HG03520 (cell line): ENCODE results near the gene MAP1LC3A.

Experiments used
- ATAC-seq: cut with Tn5 transposase; IDR thresholded peaks from one replicate; pipeline ENCODE4 v1.9.1; 2021; ENCODE audit warnings: mild to moderate bottlenecking, moderate library complexity; ENCODE audit not compliant: unreplicated experiment

MAP1LC3A gene

DNA sequence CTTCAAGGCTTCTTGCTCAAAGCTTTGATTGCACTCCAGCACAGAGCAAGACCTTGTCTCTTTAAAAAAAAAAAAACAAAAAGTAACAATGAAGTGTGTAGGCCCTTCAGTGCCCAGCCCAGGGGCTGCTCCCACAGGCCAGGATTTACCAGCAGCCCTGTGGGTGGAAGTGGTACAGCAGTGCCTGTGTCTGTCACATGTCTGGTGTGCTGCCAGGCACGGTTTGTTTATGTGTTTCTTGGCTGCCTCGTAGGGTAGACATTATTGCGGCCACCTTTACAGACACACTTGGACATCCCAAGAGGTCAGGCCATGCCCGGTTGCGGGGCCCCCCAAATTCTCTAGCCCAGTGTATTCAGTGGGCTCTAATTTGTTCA, 29.6 kb upstream of the MAP1LC3A start:
- ATAC-seq = no peak

DNA sequence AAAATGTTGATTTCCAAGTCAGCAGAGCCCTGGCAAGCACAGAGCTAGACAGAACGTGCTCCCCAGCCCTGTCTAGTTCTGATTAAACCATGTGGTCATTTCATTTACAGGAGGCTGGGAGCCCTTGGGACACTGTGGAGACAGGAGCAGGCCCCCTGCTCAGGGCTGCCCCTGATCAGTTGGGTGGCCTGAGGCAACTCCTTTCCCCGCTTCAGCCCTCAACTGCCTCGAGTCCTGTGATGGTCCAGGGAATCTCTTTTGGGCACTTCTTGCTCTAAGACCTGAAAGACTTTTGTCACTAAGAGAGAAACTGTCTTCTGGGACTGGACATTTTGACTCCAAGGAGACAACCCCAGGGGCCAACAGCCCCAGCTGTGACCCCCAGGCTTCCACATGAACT, 28.8 kb upstream of the MAP1LC3A start:
- ATAC-seq = no peak

DNA sequence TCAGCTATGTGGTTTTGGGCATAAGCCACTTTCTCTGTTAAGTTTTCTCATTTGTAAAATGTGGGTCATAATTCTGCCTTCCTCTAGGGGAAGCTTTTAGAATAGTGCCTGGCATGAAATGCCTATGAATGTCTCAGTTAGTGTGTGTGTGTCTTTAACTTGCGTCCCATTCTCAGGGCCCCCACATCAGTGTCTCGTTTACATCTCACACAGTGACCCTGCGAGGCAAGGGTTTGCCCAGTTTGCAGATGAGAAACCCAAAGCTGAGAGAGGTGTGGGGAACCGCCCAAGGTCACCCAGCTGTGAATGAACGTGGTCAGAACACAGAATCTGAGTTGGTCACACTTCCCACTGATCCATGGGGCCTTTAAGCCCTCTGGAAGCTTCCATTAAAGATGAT, 28.2 kb upstream of the MAP1LC3A start:
- no peak for ATAC-seq

DNA sequence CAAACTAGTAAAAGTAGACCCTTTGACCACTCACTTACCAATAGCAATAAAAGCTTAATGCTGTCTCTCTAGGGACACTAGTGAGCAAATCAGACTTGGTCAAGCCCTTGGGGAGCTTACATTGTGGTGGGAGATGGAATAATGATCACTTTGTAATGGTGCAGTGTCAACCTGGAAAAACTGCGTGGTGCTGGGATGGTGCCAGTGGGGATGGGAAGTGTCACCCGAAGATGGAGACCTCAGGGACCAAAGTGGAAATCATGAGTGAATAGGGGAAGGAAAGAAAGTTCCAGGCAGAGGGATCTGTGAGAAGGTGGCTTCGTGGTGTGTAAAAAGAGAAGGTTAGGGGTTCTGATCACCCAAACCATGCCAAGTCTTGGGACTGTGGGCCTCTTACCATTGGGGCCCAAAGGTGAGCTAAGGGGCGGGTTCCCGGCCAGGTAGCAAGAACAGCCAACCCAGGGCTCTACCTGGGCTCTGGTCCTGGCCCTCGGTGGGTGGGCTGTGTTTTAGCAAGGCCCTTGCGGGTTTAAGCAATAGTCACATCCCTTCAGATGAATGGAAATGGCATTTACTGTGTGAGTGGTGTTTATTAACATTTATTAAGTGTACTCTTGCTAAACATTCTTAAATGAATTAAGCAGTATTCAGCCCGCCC, 26.8 kb upstream of the MAP1LC3A start:
- no peak for ATAC-seq

DNA sequence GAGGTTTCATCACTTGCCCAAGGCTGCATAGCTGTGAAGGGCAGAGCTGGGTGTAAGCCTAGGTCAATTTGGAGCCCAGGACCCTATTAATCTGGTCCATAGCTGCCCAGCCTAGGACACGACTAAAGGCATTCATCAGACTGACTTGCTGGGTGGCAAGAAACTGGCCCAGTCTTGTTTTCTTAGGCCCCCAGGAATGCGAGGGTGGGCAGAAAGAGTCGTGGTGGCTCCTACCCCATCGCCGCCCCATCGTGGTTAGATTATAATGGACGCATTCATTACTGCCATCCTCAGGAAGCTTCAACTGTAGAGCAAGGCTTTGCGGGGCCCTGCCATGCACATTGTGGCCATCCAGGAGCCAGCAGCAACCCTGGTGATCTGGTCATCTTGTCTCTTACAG, 26.2 kb upstream of the MAP1LC3A start:
- no peak for ATAC-seq

DNA sequence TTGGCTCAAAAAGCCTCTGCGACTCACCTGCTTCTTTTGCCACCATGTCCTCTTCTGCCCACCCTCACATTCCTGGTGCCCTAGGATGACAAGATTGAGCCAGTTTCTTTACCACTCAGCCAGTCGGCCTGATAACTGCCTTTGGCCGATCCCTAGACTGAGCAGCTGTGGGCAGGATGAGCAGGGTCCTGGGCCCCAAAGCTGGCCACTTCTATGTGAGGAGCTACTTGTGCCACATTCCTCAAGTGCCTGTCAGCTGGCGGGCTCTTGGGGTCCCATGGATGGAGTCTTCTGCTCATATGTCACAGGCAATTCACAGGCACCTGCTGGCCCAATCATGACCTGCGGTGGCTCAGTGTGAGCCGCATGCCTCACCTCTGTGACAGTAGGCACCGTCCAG, 25.8 kb upstream of the MAP1LC3A start:
- no peak for ATAC-seq

DNA sequence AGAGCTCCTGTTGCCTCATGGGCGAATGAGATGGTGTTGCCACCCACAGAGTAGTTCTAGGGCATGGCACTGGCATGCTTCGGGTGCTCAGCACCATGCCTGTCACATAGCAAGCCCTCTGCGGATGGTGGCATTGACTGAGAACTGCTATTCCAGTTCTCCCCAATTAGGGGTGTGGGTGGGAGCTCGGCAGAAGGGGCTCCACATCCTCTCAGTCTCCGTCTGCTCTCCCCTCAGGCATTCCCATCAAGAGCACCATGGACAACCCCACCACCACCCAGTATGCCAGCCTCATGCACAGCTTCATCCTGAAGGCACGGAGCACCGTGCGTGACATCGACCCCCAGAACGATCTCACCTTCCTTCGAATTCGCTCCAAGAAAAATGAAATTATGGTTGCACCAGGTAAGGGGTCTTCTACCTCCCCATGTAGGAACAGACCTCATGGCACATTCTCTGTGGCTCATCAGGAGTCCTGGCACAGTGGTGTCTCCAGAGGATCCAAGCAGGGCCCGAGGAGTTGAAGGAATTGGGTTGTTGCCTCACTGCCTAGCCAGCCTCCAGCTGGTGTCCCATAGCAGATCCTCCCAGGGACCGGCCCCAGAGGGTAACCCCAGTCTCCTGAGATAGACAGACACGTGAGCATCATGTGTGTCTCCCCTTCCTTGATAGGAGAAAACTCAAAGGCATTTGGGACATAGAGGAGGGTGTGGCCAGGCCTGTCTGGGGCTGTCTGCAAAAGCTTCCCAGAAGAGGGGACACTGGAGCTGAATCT, 23.9 kb upstream of the MAP1LC3A start:
- no peak for ATAC-seq

DNA sequence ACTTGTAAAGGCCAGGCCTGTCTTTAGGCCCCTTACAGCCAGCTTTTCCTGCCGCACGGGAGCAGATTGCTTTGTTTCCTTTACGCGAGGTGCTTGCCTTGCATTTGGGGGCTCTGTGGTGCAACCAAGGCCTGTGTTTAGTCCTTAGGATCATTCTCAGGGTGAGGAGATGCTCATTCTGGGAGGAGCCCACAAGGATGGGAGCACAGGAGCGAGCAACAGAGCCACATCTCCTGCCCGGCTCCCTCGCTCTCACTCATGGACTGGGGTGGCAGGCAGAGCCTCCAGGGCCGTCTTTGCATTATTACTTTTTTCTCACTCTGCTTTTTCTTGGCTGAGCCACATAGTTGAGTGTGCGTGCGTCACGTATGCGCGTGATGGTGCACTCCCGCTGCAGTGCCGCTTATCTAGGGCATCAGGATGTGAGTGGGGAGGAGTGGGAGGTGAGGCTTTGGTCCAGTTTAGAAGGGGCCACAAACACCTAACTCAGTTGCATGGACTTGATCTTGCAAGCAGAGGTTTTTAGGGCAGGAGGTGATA, 23.1 kb upstream of the MAP1LC3A start:
- no peak for ATAC-seq

DNA sequence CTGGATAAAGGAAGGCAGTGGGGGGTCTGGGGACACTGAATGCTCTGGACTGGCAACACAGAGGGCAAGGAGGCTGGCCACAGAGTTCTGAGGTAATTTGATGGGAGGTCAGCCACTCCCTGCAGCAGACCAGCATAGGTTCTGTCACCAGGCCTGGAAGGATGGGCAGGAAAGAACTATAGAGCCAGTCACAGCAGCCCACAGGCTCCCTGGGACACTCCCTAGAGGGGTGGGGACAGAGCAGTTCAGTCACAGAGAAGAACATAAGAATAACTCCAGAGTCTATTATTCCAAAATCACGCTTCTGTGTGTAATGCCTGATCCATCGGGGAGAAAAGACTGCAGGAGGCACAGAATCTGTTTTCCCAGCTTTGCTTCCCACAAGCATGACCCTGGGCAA, 22.7 kb upstream of the MAP1LC3A start:
- no peak for ATAC-seq

DNA sequence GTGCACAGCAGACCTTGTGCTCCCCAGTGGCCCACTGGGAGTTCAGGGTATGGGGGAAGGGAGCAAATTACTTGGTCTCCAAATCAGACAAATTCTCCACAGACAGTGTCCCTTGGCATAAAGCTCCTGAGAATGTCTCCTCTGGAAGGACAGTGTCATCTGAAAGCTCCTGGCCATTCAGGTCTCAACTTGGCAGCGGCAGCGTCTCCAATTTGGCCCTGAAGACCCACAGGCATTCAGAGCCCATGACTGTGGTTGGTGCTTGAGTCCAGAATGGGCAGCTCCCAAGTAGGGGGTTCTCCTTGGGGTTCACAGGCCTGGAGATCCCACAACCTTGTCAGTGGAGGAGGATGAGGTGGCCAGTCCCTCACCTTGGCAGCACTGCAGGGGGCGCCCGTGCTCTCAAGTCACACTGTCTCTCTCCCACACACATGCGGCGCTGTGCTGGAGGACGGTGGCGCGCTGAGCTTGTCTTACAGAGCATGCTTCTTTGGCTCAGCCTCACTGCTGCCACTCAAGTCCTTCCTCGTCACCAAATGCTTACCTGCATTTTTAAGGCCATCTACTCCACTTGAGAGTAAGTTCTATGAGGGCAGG, 21.6 kb upstream of the MAP1LC3A start:
- no peak for ATAC-seq

DNA sequence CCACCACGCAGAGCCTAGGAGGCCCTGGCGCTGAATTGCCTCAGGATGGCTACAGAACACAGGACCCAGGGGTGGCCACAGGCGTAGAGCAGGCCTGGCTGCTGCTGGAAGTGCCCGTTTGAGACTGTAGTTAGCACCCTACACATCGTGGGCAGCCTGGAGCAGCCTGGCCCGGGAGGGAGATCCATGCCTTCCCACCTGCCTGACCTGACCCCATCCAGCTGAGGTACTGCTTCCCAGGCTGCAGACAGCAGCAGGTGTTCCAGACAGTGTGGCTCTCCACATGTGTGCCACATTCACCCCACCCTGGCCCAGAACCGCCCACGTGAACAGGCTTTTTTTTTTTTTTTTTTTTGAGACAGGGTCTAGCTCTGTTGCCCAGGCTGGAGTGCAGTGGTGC, 20.9 kb upstream of the MAP1LC3A start:
- ATAC-seq = no peak

DNA sequence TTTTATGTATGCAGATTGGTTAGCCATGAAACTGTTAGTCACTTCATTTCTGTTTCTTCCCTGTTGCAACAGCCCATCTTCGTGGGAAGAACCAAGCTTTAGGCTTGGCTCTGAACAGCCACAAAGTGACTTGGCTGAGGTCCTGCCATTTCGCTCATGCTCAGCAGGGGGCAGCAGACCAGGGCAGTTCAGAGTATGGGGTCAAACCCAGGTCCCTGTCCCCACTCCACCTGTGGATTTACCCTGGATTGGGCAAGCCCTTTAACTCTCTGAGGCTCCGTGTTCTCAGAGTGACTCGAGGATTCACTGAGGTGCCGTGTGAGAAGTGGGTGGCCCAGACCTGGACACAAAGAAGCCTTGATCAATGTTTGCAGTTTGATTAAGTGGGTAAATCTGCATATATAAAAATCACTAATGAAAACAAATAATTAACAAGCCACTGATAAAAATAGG, 19.8 kb upstream of the MAP1LC3A start:
- ATAC-seq = no peak

DNA sequence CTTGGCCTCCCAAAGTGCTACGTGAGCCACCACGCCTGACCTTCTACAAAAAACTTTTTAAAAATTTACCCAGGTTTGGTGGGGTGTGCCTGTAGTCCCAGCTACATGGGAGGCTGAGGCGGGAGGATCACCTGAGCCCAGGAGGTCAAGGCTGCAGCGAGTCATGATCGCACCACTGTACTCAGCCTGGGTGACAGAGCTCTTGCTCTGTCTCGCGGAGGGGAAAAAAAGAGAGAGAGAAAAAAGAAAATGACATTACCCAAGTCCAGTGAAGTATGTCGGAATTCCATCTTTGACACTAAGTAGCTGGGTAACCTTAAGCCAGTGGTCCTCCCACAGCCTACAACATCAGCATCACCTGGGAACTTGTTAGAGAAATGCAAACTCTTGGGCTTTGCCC, 18.8 kb upstream of the MAP1LC3A start:
- ATAC-seq = no peak

DNA sequence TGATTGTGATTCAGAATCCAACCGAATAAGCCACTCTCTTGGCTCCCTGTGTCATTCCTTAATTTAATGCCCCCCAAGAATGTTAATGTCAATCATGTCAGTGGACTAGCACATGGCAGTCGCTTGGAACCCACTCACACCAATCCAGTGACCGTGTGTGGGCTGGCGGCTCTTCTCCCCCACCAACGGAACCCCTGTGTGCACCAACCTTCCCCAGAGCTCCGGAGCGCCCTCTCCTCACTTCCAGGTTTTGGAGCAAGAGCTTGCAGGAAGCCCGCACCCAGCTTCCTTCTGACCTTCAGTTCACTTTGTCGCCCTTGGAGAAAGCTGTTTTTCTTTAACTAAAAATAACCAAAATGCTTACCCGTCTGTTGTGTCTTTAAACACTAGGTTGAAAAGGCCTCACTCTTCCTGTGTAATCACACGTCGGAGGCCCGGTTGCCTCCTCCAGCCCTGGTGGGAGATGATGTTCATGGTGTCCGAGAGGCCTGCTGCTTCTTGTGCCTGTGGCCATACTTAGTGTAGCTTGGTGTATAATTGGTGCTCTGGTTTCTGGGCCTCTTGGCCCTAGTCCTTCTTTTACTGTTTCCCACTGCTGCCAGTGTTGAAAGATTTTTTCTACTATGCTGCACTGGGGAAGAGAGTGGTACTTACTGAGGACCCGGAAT, 17.8 kb upstream of the MAP1LC3A start:
- no peak for ATAC-seq

DNA sequence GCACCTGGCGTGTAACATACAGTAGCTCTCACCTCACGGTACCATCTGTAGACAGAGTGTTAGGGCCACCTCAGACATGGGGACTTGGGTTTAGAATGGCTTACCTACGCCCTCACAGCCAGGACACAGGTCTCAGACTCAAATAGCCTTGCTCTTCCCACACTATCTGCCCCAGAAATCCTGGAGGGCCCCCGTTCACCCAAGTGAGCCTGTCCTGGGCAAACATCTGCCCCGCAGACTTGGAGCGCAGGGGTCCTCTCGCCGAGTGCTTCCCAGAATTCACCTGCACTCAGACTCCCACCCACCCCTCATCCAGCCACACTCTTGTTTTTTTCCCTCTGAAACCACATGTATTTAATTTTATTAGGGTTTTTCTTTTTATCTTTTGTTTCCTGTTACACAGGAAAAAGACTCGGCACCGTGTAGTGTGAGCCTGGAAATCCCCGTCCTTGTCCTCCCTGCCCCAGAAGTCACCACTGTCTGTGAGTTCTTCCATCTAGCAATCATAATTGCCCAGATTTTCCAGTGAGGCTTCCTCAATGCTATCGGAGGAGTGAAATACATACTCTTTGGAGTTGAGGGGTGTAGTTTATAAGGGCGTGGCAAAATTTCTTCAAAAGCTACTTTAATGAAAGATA, 17.1 kb upstream of the MAP1LC3A start:
- no peak for ATAC-seq

DNA sequence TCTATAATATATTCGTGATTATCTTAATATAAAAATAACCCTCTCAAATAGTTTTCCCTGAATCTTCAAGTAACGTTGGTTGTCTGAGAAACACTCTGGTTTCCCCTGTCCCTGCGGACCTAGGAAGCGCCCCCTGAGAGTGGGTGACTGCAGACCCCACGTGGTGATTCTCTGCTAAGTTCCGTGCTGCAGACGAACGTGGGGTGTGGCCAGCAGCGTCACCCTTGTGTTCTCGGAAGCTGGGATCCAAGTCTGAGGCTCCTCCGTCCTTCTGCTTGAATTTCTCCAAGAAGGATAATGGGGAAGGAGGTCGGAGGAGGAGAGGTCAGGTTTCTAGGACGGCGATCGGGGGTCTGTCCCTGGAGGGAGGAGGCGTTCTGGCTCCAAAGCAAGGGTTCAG, 16.6 kb upstream of the MAP1LC3A start:
- no peak for ATAC-seq

DNA sequence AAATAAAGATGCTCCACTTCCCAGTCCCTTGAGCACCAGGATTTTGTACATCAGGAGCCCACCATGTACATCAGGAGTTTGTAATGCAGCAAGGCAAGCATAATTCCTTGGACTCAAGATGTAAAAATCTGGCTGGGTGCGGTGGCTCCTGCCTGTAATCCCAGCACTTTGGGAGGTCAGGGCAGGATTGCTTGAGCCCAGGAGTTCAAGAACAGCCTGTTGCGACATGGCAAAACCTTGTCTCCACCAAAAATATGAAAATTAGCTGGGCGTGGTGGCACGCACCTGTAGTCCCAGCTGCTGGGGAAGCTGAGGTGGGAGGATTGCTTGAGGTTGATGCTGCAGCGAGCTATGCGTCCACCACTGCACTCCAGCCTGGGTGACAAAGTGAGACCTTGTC, 16.1 kb upstream of the MAP1LC3A start:
- no peak for ATAC-seq

DNA sequence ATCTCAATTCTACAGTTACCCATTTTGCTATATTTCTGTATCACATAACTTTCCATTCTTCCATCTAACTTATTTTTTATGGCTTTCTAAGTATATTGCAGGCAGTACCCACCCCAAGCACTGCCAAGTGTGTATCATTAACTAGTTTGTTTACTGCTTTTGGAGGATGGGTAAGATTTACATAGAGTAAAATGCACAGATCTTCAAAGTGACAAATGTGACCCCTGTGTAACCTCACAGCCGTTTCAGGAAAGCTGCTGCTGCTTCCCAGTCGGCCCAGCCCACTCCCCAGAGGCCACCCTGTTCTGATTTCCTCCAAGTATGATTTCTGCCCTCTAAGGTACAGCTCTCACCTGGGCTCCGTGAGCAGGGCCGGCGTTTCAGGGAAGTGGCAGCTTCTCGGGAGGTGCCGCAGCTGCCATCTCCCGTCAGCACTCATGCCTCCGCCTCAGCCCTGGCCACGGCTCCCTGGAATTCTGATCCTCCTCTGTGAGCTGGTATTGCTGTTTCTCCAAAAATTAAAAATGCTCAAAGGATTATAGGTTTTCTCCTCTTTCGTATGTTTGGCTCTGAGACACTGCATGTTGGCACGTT, 15.0 kb upstream of the MAP1LC3A start:
- ATAC-seq = no peak

DNA sequence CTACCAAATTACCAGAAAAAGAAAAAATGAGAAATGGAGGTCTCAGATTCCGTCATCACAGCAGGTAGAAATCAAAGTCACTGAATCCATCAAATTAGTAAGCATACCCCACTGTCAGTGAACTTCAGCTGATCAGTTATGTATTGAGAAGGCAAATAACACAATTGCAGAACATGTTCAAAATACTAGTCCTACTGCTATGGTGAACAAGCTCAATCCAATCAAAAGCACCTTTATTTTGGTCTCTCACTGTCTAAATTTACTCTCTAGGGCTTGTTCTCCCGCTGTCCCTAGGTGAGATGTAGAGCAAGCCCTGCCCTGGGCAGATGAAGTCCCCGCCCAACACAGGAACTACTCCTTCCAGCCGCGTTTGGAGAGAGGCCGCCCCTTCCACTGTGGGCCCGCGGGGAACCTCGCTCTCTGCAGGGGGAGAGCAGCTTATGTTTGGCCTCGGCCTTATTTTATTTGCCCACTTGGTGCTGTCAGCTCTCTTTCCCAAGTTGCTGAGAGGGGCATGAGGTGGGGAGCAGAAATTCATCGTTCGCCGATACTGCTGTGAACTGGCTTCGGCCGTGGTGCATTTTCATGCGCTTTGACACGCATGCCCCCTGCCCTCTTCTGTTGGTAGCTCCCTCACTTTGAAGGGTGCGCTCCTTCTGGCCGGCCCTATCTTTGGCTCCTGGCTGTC, 14.3 kb upstream of the MAP1LC3A start:
- ATAC-seq = no peak

DNA sequence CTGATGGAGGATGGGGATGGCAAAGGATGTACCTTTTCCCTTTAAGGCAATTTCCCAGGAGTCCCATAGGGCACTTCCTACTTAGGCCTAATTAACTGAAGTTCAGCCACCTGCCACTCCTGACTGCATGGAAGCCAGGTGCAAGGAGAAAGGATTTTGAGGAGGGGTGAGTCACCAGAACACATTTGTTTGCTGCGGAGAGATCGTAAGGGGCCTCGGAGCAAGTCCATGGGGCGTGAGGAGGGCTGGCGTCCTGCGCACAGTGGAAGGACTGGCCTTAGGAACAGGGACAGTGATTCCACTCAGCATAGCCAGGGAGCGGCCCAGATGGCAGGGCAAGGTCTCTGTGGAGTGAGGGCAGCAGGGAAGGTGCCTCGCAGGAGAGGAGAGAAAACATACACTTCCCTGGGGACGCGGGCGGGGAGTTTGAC, 11.8 kb upstream of the MAP1LC3A start:
- ATAC-seq = no peak
